ENCODE measurements around the gene TNPO3.
"Not testable (repeated sequence)": the region's sequence is repeated elsewhere in the genome, so short reads cannot be mapped to it uniquely, and the experiment has no call there.

TNPO3 gene

GRCh38 chr7:128920913-128921582 is 133.9 kb downstream of the TNPO3 start:
- DNase-seq (ENCODE audit: low spot score) = no peak

DNA sequence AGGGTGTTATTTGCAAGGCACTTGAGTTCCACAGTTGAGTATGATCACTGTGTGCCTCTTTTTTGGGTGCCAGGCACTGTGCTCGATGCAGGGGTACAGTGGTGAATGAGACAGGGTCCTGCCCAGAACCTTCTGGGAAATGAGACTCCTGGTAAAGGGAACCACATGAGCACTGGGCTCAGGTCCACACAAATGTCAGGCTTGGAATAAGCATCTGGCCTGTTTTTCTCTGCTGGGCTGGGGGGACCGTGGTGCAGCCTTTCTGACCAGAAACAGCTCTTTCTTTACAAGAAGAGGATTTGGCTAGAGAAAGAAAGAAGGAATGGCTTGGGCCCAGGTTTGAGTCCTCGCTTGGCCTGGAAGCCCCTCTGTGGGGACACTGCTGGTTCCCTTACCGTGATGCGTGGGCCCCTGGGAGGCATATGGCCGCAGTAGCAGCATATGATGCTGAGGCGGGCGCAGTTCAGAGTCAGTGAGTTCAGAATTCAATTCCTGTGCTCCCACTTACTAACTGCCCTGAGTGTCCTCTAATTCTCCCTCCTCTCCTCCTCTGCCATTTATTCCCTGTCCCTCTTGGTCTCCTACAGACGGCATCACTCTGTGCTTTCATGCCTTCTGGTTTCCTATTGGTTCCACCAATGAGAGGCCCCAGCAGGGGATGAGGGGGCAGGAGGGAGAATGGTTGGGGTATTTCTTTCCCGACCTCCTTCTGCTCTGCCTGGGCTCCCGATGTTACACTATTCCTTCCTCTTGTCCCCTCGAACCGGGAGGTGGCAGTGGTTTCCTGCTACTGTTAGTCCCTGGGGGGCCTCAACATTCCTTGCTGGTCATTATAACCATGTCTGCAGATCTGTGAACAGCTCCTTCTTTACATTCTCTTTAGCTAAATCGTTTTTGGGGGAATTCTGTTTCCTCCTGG is 134.8 kb downstream of the TNPO3 start:
- no peak for DNase-seq (ENCODE audit: low spot score)

DNA sequence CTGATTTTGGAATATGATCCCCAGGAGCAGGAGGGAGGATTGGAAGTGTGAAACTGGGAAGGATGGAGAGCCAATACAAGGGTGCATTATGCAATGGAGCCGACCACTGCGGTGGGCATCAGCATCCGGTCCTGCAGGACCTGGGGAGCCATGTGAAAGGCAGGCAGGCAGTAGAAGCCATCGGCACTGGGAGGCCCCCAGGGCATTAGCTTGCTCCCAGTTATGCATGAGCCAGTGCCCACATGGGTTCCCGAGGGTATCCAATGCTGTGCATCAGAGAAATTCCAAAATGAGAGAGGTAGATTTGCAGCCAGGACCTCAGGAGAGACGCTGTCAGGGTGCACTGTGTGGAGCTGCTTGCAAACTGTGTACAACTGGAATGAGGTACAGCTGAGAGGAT is 135.7 kb downstream of the TNPO3 start:
- DNase-seq (ENCODE audit: low spot score) = no peak

DNA sequence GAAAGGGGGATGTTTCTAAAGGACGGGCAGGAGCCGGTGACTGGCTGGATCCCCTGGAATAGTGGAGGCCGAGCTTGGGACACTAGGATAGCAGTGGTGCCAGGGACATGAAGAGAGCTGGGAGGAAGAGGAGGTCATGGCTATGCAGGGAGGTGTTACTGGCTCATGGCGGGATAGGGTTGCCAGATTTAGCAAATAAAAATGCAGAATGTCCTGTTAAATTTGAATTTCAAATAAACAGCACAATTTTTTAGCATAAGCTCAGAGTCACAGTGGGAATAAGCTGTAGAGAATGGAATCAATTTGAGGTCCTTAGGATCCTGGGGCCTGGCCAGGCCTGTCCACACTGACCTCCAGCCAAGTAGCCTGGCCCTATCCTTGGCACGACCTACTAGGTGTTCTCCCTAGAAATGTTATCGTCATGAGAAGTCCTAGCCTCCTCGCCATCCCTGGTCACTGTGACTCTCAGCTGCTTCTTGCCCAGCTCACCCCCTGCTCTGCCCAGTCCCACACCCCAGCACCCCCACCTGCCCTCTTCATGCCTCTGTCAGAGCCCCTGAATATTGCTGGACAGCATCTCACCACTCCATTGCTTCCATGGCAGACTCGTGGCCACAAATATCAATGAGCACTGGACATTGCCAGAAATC is 136.8 kb downstream of the TNPO3 start:
- no peak for DNase-seq (ENCODE audit: low spot score)

- DNase-seq (ENCODE audit: low spot score) = no peak
Observed at GRCh38 chr7:128917122-128917521, 137.8 kb downstream of the TNPO3 start.

DNA sequence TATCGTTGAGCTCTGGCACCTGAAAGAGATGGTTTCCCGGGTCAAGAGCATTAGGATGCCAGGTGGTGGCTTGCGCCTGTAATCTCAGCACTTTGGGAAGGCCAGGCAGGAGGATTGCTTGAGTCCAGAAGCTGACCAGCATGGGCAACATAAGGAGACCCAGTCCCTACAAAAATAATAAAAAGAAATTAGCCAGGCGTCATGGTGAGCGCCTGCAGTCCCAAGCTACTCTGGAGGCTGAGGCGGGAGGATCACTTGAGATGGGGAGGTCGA is 138.3 kb downstream of the TNPO3 start:
- no peak for DNase-seq (ENCODE audit: low spot score)

DNA sequence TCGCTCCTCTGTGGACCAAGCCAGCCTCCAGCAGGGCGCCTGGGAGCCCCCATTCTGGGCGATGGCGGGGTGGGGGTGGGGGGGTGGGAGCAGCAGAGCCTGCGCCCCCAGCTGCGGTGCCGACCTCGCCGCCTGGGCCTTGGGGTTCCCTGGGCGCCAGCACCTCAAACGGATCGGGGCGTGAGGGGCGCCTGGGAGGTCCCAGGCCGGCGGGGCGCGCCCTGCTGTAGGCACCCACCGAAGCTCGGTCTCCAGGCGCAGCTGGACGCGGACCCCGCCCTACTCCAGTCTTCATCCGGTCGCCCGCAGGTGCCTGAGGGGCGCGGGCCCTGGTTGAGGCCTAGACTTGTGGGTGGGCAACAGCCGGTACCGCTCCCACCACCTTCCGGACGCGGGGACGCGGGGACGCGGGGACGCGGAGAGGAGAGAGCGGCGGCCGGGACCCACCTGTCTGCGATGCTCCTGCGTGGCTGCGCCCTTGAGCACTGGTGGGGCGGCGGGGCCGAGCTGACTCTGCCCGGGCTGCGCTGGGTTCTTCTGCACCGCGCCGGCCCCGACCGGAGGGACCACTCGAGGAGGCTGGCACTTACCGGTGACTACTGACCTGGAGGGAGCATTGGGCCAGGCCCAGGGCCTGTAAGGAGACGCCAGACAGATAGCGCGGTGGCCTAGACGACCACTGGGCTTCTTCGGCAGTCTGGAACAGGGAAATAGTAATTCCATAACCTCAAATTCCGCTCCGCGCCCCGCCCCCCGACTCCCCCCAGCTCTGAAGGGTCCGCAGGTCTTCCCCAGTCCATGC is 138.9 kb downstream of the TNPO3 start:
- no peak for DNase-seq (ENCODE audit: low spot score)

GRCh38 chr7:128915271-128915819 is 139.6 kb downstream of the TNPO3 start:
- DNase-seq (ENCODE audit: low spot score) = no peak

DNA sequence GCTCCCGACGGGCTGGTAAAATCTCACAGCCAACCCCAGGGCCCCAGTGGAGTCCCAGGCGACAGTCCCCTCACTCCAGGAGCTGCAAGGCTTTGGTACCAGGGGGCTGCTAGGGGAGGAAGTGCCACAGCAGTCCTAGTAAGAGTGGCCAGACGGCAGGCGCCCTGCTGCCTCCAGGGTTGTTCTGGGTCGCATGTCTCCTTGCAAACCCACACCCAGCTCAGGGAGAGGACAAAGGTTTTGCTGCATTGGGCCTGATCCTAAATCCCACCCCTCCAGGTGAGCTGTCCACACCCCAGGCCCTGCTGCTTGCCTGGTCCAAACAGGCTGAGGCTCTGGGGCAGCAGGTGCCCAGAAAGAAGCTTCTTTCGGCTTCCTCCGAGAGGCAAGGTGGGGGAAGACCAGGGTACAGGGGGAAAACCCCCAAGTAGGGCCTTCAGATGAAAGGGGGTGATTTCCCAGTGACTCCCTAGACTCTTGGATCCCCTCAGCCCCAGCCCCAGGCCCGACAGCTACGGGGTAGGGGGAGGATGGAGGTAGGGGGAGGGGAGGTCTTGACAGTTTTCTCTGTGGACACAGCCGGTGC is 140.3 kb downstream of the TNPO3 start:
- DNase-seq (ENCODE audit: low spot score) = no peak

- DNase-seq (ENCODE audit: low spot score) = no peak
Observed at GRCh38 chr7:128913870-128914565, 140.9 kb downstream of the TNPO3 start.

DNA sequence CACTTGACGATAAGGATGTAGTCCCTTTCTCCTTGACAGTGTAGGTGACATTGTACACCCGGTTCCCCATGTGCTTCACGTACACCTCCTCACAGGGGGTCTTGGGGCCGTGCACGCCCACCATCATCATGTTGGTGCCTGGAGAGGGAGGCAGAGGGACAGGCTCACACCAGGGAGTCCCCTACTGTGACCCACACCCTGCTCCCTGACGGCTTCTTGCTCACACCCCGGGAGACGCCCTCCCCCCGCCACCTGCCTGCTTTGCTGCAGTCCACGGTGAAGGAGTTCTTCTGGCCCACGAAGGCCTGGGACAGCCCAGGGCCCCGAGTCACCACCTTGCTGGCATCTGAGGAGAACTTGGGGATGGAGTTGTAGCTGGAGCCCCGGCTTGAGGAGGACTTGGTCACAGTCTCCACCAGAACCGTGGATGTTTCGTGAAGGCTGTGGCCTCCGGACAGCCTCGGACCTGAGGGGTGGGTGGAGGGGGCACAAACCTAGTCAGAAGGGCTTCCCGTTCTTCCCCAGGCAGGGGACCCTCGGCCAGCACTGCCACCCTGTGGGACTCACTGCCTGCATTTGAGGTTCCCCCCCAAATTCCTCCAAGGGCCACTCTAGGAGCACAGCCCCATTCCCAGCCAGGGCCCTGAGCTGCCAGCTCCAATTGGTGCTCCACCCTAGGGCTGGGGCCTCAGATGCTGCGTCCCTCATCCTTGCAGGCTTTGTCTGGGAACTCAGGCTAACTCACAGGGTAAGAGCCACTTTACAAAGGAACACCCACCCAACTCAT is 142.0 kb downstream of the TNPO3 start:
- not testable (repeated sequence) for DNase-seq (ENCODE audit: low spot score)

- no peak for DNase-seq (ENCODE audit: low spot score)
Observed at GRCh38 chr7:128912281-128912680, 142.6 kb downstream of the TNPO3 start.

- DNase-seq (ENCODE audit: low spot score) = no peak
Observed at GRCh38 chr7:128911423-128912031, 143.4 kb downstream of the TNPO3 start.

- no peak for DNase-seq (ENCODE audit: low spot score)
Observed at GRCh38 chr7:128910569-128910945, 144.4 kb downstream of the TNPO3 start, which contains the start of gene KCP. Gene KCP, minus strand, starts transcription at chr7:128910709. Its CDS starts 33 bp downstream, at chr7:128910676.

DNA sequence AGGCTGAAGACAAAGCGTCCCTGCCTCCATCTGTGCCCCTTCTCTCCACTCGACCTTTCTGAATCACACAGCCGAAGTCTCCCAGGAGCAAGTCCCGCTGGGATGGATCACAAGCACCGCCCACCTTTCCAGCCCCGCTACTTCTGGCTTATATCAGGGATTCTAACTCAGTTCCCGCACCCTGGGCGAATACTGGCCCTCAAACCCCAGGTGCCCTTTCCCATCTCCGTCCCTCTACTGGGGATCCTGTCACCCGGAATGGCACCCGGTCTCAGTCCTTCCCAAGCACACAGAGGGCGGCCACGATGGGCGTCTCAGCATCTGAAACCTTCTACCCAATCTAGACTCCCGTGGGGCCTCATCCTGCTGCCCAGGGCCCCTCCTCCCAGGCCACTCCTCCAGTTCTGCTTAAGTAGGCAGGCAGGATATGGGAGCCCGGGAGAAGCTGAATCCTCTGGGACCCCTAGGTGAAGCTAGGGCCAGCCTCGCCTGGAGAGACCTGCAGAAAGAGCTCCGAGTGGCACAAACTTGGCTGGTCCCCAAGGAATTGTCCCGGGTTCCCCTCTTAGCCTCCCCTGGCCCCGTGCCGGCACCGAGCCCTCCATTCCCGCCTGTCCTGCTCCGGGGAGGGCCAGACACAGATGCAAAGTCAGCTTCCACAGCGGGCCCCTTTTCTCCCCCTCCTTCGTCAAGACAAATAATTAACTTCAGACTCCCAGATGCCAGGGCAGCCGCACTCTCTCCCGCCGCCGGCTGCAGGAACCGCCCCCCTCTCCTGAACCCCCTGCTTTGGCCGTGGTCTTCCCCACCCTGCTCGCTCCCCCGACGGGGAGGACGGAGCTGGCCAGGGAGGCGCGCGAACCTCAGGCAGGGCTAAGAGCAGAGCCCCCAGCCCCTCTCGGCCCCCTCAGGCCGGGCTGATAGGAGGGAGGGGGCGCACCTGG is 145.0 kb downstream of the TNPO3 start:
- peak; percentile 62 for DNase-seq (ENCODE audit: low spot score)

GRCh38 chr7:128908750-128909624 is 145.9 kb downstream of the TNPO3 start:
- no peak for DNase-seq (ENCODE audit: low spot score)

- no peak for DNase-seq (ENCODE audit: low spot score)
Observed at GRCh38 chr7:128906766-128907559, 147.9 kb downstream of the TNPO3 start.
